Subcutaneous adipose tissue (tissue), 4 donors: ENCODE results near the gene RIPPLY3. TPM values are rescaled to one million over a fixed set of nuclear protein-coding genes. Genes with fewer than 3 reads are reported as not detected.

ENCODE experiments used
- small RNA-seq: library from RNA; depleted of rRNA; stranded (forward); fragments of <200 nt; gene quantifications from one replicate; pipeline ENCODE3, GENCODE V24; 2016
- total RNA-seq, 4 donors: library from RNA; depleted of rRNA; stranded (reverse); fragments of >200 nt; gene quantifications; one replicate each; pipeline ENCODE4 v1.1.0, GENCODE V29; 2016
- TF ChIP-seq, protein P1 (sequence below): fragments of 450-650 bp; IDR thresholded peaks from one replicate; pipeline ENCODE4 v1.5.1; 2016; ENCODE audit warnings: low read depth, mild to moderate bottlenecking, control low read depth, antibody characterized with exemption, moderate library complexity

The RIPPLY3 gene
- total RNA-seq, 4 donors from 2014 or later: not detected

DNA sequence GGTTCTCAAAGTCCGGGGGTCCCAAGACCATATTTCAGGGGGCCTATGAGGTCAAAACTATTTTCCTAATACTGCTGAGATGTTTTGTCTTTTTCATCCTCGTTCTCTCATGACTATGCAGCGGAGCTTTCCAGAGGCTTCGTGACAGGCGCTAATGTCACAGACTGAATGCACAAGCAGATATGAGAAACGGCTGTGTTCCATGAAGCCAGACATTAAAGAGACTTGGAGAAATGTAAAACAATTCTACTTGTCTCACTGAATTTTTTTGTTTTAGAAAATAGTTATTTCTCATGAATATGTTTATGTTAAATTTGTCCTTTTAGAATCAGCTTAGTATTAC is 56.1 kb downstream of the RIPPLY3 start:
- TF ChIP-seq, protein P1, sequence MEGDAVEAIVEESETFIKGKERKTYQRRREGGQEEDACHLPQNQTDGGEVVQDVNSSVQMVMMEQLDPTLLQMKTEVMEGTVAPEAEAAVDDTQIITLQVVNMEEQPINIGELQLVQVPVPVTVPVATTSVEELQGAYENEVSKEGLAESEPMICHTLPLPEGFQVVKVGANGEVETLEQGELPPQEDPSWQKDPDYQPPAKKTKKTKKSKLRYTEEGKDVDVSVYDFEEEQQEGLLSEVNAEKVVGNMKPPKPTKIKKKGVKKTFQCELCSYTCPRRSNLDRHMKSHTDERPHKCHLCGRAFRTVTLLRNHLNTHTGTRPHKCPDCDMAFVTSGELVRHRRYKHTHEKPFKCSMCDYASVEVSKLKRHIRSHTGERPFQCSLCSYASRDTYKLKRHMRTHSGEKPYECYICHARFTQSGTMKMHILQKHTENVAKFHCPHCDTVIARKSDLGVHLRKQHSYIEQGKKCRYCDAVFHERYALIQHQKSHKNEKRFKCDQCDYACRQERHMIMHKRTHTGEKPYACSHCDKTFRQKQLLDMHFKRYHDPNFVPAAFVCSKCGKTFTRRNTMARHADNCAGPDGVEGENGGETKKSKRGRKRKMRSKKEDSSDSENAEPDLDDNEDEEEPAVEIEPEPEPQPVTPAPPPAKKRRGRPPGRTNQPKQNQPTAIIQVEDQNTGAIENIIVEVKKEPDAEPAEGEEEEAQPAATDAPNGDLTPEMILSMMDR: no peak

DNA sequence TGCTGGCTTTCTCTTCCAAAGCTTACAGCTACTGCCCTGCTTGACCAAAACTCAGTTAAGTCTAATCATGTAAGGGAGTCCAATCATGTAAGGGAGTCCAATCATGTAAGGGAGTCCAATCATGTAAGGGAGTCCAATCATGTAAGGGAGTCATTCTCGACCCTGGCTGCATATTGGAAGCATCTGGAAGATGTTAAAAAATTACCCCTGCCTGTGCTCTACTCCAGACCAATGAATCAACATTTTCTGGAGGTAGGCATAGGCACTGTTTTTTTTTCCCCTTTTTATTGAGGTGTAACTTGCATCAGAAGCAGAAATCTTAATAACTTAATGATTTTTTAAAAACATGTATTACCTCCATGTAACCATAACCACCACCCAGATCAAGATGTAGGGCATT is 56.9 kb downstream of the RIPPLY3 start:
- TF ChIP-seq, protein P1: no peak

DNA sequence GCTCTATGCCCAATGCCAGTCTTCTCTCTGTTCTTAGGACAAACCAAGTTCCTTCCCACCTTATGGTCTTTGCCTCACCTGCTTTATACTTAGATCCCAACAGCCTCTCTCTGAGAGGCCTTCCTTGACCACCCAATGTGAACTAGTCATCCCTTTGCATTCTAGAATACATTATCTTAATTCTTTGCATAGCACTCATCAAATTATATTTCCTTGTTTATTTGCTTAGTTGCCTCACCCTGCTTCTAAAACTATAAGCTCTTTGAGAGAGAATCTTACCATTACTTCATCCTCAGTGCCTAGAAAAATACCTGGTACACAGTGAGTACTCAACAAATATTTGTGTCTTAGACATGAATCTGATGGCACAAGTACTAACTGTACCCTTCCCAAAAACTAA is 58.3 kb downstream of the RIPPLY3 start:
- TF ChIP-seq, protein P1: no peak

DNA sequence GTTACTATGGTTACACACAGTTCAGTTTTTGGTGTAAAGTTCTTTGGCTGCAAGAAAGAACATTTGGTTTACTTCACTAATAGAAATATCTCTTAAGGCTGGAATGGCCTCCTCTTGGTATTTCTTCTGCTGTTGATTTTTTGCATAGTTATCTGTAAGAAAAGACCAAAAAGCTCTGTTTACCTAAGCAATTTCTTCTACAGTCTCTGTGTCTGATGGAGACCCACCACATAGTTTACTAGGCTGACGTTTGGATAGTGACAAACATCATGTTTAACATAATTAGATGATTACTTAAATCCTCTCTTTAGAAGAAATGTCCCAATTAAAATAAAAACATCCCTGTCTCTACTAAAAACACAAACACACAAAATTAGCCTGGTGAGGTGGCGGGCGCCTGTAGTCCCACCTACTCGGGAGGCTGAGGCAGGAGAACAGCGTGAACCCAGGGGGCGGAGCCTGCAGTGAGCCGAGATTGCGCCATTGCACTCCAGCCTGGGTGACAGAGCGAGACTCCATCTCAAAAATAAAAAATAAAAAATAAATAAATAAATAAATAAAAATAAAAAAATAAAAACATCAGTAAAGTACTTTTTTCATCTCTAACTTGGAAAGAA is 59.2 kb downstream of the RIPPLY3 start:
- TF ChIP-seq, protein P1: no peak

Small RNA genes within 50 kb of the gene (small RNA-seq; reads per million reads assigned to genes)
- gene RF00019: 0.49 reads per million
- gene RNU6-696P: not detected

Other genes with a start within 250 kb of the RIPPLY3 start
- gene HLCS, start 40.0 kb upstream of the RIPPLY3 start, total RNA-seq: 10 to 100 TPM; 14.6 to 30.3 (median 23.7) TPM
- 10 to 100 TPM; 26.6 to 73.5 (median 28.8) TPM for gene PIGP, start 66.4 kb downstream of the RIPPLY3 start, total RNA-seq
- 100 to 1,000 TPM; 179 to 309 (median 223) TPM for gene TTC3, start 66.6 kb downstream of the RIPPLY3 start, total RNA-seq